ENCODE data around the gene TTN.

TTN gene

GRCh38 chr2:178589335-178589734, 217.9 kb downstream of the TTN start:
- DNase-seq (ENCODE audit: low read depth): no peak
- TF ChIP-seq, protein P1, sequence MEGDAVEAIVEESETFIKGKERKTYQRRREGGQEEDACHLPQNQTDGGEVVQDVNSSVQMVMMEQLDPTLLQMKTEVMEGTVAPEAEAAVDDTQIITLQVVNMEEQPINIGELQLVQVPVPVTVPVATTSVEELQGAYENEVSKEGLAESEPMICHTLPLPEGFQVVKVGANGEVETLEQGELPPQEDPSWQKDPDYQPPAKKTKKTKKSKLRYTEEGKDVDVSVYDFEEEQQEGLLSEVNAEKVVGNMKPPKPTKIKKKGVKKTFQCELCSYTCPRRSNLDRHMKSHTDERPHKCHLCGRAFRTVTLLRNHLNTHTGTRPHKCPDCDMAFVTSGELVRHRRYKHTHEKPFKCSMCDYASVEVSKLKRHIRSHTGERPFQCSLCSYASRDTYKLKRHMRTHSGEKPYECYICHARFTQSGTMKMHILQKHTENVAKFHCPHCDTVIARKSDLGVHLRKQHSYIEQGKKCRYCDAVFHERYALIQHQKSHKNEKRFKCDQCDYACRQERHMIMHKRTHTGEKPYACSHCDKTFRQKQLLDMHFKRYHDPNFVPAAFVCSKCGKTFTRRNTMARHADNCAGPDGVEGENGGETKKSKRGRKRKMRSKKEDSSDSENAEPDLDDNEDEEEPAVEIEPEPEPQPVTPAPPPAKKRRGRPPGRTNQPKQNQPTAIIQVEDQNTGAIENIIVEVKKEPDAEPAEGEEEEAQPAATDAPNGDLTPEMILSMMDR (IDR thresholded peaks at IDR 0.05; ENCODE audit: low read length, missing control alignments): no peak
- H3K4me3 ChIP-seq (replicated peaks; ENCODE audit: low read depth, low read length): no peak overlapping the region

- TF ChIP-seq, protein P1 (IDR thresholded peaks at IDR 0.05; ENCODE audit: low read length, missing control alignments): no peak
- H3K4me3 ChIP-seq (replicated peaks; ENCODE audit: low read depth, low read length): no peak overlapping the region
- no peak for DNase-seq (ENCODE audit: low read depth)
Observed at GRCh38 chr2:178584666-178585065, 222.6 kb downstream of the TTN start.

DNA sequence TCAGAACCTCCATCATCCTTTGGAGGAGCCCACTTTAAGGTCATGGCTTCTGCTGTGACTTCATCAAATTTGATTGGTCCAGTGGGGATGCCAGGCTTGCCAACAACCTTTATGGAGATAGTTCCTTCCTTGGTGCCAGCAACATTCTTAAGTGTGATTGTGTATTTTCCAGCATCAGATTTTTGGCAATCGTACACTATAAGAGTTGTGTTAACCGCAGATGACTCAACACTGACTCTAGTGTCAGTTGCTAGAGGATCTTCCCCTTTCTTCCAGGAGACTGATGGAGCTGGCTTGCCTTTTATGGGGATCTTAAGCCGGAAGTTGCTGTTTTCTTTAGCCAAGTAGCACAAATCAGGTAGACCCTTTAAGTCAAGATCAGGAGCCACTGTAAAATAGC, 228.2 kb downstream of the TTN start:
- TF ChIP-seq, protein P1 (IDR thresholded peaks at IDR 0.05; ENCODE audit: low read length, missing control alignments): no peak
- peak; percentile 16 for DNase-seq (ENCODE audit: low read depth)
- no peak overlapping the region for H3K4me3 ChIP-seq (replicated peaks; ENCODE audit: low read depth, low read length)

DNA sequence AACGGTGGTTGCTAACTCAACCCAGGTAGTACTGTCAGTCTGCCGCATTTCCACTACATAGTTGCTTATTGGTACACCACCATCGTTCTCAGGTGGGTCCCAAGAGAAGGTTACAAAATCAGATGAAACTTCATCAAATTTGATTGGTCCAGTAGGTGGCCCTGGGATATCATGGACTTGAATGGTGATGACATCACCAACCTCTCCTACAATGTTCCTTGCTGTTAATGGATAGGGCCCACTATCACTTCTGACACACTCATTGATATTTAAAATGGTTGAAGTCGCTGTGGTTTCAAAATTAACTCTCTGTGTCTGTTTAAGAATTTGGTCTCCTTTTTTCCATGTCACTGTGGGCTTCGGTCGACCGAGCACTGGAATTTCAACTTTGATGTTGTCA, 232.4 kb downstream of the TTN start:
- no peak for DNase-seq (ENCODE audit: low read depth)
- TF ChIP-seq, protein P1 (IDR thresholded peaks at IDR 0.05; ENCODE audit: low read length, missing control alignments): no peak
- H3K4me3 ChIP-seq (replicated peaks; ENCODE audit: low read depth, low read length): no peak overlapping the region

GRCh38 chr2:178568227-178568626, 239.0 kb downstream of the TTN start:
- TF ChIP-seq, protein P1 (IDR thresholded peaks at IDR 0.05; ENCODE audit: low read length, missing control alignments): no peak
- H3K4me3 ChIP-seq (replicated peaks; ENCODE audit: low read depth, low read length): no peak overlapping the region
- no peak for DNase-seq (ENCODE audit: low read depth)

- no peak overlapping the region for H3K4me3 ChIP-seq (replicated peaks; ENCODE audit: low read depth, low read length)
- TF ChIP-seq, protein P1 (IDR thresholded peaks at IDR 0.05; ENCODE audit: low read length, missing control alignments): no peak
- peak; percentile 72 for DNase-seq (ENCODE audit: low read depth)
Observed at GRCh38 chr2:178553047-178553446, 254.2 kb downstream of the TTN start.

DNA sequence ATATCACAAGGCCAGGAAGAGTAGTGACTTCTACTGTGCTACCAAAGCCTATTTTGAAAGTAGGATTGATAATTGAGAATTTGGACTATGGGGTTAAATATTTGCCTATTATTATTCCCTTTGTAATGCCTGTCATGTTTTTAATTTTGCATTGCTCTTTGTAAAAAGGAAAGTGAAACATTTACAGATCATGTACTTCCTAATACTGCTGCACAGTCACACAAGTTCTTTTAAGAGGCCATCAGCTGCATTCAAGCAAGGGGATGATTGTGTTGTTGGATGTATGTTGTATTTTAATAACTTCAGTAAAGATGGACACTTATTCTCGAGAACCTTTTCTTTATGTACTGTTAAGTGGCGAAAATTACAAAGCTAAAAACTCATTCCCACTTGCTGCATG, 256.9 kb downstream of the TTN start:
- TF ChIP-seq, protein P1 (IDR thresholded peaks at IDR 0.05; ENCODE audit: low read length, missing control alignments): no peak

More for the DNA sequence above, 256.9 kb downstream of the TTN start:
- DNase-seq (ENCODE audit: low read depth): no peak
- no peak overlapping the region for H3K4me3 ChIP-seq (replicated peaks; ENCODE audit: low read depth, low read length)

All from fibroblast of pulmonary artery (primary cell).